Measurements from ENCODE around the gene KIFAP3. TPM values are rescaled to one million over a fixed set of nuclear protein-coding genes. Genes with fewer than 3 reads are reported as not detected.
"Not testable (repeated sequence)": the region's sequence is repeated elsewhere in the genome, so short reads cannot be mapped to it uniquely, and the experiment has no call there.

Gene KIFAP3
- 30.0 TPM for total RNA-seq

GRCh38 chr1:170074250-170075157 lies at the start of gene KIFAP3:
TSS of gene KIFAP3 (minus strand) at chr1:170074695. CDS start at chr1:170074467, 228 bp downstream.
- peaks cover 42% of the 10 kb centered on the region for H3K4me1 ChIP-seq
- peak; percentile 98 to 99 for DNase-seq (ENCODE audit: extremely low spot score in 2 of 2)
- peak within 1 kb of the TSS; percentile 52 to 74 for H3K4me3 ChIP-seq
- no peaks in the 10 kb centered on the region for H3K36me3 ChIP-seq
- peak; percentile 97 to 98 for TF ChIP-seq POLR2AphosphoS5 (IDR thresholded peaks at IDR 0.05; ENCODE audit: insufficient read depth in 1 of 2, low read depth in 1 of 2)
- TF ChIP-seq POLR2A (IDR thresholded peaks at IDR 0.05), result peak in 1 of 2 donors; percentile 38
- peak; percentile 34 to 58 (median 37) for TF ChIP-seq CTCF (IDR thresholded peaks at IDR 0.05)
- intact Hi-C loops (cut with DNase I), result no loop called here
- H3K27ac ChIP-seq, result peak within 1 kb of the TSS; percentile 79
- no peaks in the 10 kb centered on the region for H3K27me3 ChIP-seq
- no peaks in the 10 kb centered on the region for H3K9me3 ChIP-seq

- no peak overlapping the region for H3K4me3 ChIP-seq
- no peaks in the 10 kb centered on the region for H3K27me3 ChIP-seq
- H3K27ac ChIP-seq, result no peak overlapping the region
- no peaks in the 10 kb centered on the region for H3K4me1 ChIP-seq
- no peak for DNase-seq (ENCODE audit: extremely low spot score in 2 of 2)
- no peaks in the 10 kb centered on the region for H3K9me3 ChIP-seq
- intact Hi-C loops (cut with DNase I), result no loop called here
- TF ChIP-seq CTCF (IDR thresholded peaks at IDR 0.05) (no peak), POLR2AphosphoS5 (IDR thresholded peaks at IDR 0.05; ENCODE audit: insufficient read depth in 1 of 2, low read depth in 1 of 2) (no peak), POLR2A (IDR thresholded peaks at IDR 0.05) (no peak)
- no peaks in the 10 kb centered on the region for H3K36me3 ChIP-seq
Measured at GRCh38 chr1:170122366-170122765, 47.9 kb upstream of the KIFAP3 start.

- Histone ChIP-seq H3K27ac (no peak overlapping the region), H3K9me3 (no peaks in the 10 kb centered on the region), H3K27me3 (no peaks in the 10 kb centered on the region), H3K36me3 (no peaks in the 10 kb centered on the region), H3K4me1 (no peaks in the 10 kb centered on the region), H3K4me3 (no peak overlapping the region)
- TF ChIP-seq POLR2AphosphoS5 (IDR thresholded peaks at IDR 0.05; ENCODE audit: insufficient read depth in 1 of 2, low read depth in 1 of 2), result no peak
- TF ChIP-seq CTCF (IDR thresholded peaks at IDR 0.05), result no peak
- TF ChIP-seq POLR2A (IDR thresholded peaks at IDR 0.05), result no peak
- no peak for DNase-seq (ENCODE audit: extremely low spot score in 2 of 2)
- intact Hi-C loops (cut with DNase I), result no loop called here
Measured at GRCh38 chr1:170114906-170115305, 40.4 kb upstream of the KIFAP3 start.

- intact Hi-C loops (cut with DNase I); H3K27ac ChIP-seq; H3K27me3 ChIP-seq; H3K4me1 ChIP-seq; H3K9me3 ChIP-seq; DNase-seq (ENCODE audit: extremely low spot score in 2 of 2); H3K36me3 ChIP-seq; H3K4me3 ChIP-seq: not testable (repeated sequence)
Measured at GRCh38 chr1:170113140-170113539, 38.6 kb upstream of the KIFAP3 start.

- no peak for TF ChIP-seq CTCF (IDR thresholded peaks at IDR 0.05)
- Histone ChIP-seq H3K9me3 (no peaks in the 10 kb centered on the region), H3K4me1 (no peaks in the 10 kb centered on the region), H3K4me3 (no peak overlapping the region), H3K36me3 (no peaks in the 10 kb centered on the region), H3K27ac (no peak overlapping the region), H3K27me3 (no peaks in the 10 kb centered on the region)
- intact Hi-C loops (cut with DNase I), result no loop called here
- no peak for DNase-seq (ENCODE audit: extremely low spot score in 2 of 2)
Measured at GRCh38 chr1:170097449-170097948, 23.0 kb upstream of the KIFAP3 start.

All from vagina (tissue), 2 donors.